Breast epithelium (tissue), 3 donors: ENCODE data around the gene DCDC1.

Experiments
- CTCF ChIP-seq, 3 donors: fragments of 450-650 bp; IDR thresholded peaks; one replicate each; pipeline ENCODE4 v1.5.1; 2016 to 2017; ENCODE audit warnings: antibody characterized with exemption in 3 of 3, mild to moderate bottlenecking in 3 of 3, moderate library complexity in 3 of 3
- POLR2AphosphoS5 ChIP-seq, 3 donors: sonication (generic); formaldehyde crosslinking; IDR thresholded peaks; one replicate each; pipeline ENCODE4 v1.6.1; 2017; ENCODE audit warnings: antibody characterized with exemption in 3 of 3

DNA sequence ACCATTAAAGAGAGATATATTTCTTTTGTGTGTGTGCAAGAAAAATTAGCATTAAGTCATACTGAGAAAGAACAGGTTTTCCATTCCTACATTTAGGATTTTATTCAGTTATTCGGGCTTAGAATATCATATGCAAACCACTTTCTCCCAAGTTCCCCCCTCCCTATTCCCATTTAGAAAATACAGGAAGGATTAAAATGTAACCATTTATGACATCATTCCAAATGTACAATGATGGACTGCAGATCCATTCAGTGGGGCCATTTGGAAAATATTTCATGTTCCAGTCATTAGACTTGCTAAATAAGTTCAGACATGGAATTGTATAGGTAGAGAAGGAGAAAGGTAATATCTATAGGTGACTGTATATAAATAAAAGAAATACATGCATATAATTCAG, 554.8 kb downstream of the DCDC1 start:
- TF ChIP-seq CTCF (IDR thresholded peaks at IDR 0.05) (no peak), POLR2AphosphoS5 (IDR thresholded peaks at IDR 0.05) (no peak)
